Fibroblast of skin of left quadriceps (primary cell): ENCODE results near the gene SAMD14.
"Not testable (repeated sequence)": the region's sequence is repeated elsewhere in the genome, so short reads cannot be mapped to it uniquely, and the experiment has no call there.

Experiments used
- DNase-seq, 2 experiments: peaks; one replicate each; pipeline ENCODE4 v3.0.0-alpha.2; 2013; ENCODE audit warnings: low read depth in 2 of 2

The SAMD14 gene

GRCh38 chr17:50076591-50077235 lies 53.2 kb downstream of the SAMD14 start:
- no peak for DNase-seq

- no peak for DNase-seq
These were observed 53.8 kb downstream of the SAMD14 start for GRCh38 chr17:50076221-50076590.

- DNase-seq, result no peak
These were observed 54.4 kb downstream of the SAMD14 start for GRCh38 chr17:50075446-50076032.

- DNase-seq, result no peak
These were observed 55.7 kb downstream of the SAMD14 start for GRCh38 chr17:50074227-50074626.

GRCh38 chr17:50072925-50073324 lies 57.0 kb downstream of the SAMD14 start:
- no peak for DNase-seq

GRCh38 chr17:50072130-50072529 lies 57.8 kb downstream of the SAMD14 start:
- DNase-seq, result no peak

- DNase-seq, result no peak
These were observed 58.3 kb downstream of the SAMD14 start for GRCh38 chr17:50071692-50072091.

GRCh38 chr17:50070908-50071680 lies 58.9 kb downstream of the SAMD14 start:
- DNase-seq, result no peak

GRCh38 chr17:50067996-50068395 lies 62.0 kb downstream of the SAMD14 start:
- DNase-seq, result no peak

- no peak for DNase-seq
These were observed 63.0 kb downstream of the SAMD14 start for GRCh38 chr17:50066995-50067394.

- no peak for DNase-seq
These were observed 64.9 kb downstream of the SAMD14 start for GRCh38 chr17:50065056-50065455.

- peak; percentile 78 to 82 for DNase-seq
These were observed 65.5 kb downstream of the SAMD14 start for GRCh38 chr17:50064253-50065001.

- no peak for DNase-seq
These were observed 66.3 kb downstream of the SAMD14 start for GRCh38 chr17:50063561-50064252.

- DNase-seq, result no peak
These were observed 67.4 kb downstream of the SAMD14 start for GRCh38 chr17:50062293-50063243.

- DNase-seq, result not testable (repeated sequence)
These were observed 68.3 kb downstream of the SAMD14 start for GRCh38 chr17:50061713-50062045.

- peak in 1 of 2 experiments; percentile 39 for DNase-seq
These were observed 68.8 kb downstream of the SAMD14 start for GRCh38 chr17:50060951-50061712.
